C4-2B (cell line): ENCODE measurements around the gene SPATA24.

Experiments used
- CTCF ChIP-seq: fragments of 450-650 bp; conservative IDR thresholded peaks from 2 replicates; pipeline ENCODE4 v1.5.1; 2017; ENCODE audit warnings: mild to moderate bottlenecking
- ZFX ChIP-seq: fragments of 450-650 bp; IDR thresholded peaks from 2 replicates; pipeline ENCODE4 v1.6.1; 2017

DNA sequence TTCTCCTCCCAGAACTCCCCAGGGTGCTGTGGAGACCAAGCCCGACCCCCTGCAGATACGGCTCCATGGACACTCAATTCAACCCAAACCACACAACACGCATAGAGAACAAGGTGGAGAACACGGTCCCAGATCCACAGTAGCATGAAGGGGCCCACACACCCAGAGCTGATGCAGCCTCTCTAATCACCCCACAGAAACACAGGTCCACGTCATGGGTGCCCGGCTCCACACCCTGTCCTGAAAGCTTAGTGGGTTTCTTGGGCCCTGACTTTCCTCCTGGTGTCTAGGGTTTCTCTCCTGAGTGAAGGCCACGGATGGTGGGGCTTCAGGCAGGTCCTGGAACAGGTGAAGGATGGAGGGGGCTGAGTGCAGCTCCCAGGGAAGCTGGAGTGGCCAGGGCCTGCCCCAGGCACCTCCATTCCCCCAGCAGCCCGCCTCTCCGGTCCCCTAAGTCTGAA, 19.3 kb downstream of the SPATA24 start:
- TF ChIP-seq CTCF (no peak), ZFX (no peak)
